ENCODE data around the gene AKT2.
"Not testable (repeated sequence)": the region's sequence is repeated elsewhere in the genome, so short reads cannot be mapped to it uniquely, and the experiment has no call there.

Gene AKT2

DNA sequence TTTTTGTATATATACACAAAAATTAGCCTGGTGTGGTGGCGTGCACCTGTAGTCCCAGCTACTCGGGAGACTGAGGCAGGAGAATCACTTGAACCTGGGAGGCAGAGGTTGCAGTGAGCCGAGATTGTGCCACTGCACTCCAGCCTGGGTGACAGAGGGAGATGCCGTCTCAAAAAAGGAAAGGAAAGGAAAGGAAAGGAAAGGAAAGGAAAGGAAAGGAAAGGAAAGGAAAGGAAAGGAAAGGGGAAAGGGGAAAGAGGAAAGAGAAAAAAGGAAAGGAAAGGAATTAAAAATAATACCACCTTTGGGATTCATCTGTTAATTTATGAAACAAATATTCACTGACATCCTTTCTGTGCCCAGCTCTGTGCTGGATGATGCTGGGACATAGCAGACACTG is 66.1 kb downstream of the AKT2 start:
- not testable (repeated sequence) for DNase-seq (ENCODE audit: low read depth in 2 of 2)

DNA sequence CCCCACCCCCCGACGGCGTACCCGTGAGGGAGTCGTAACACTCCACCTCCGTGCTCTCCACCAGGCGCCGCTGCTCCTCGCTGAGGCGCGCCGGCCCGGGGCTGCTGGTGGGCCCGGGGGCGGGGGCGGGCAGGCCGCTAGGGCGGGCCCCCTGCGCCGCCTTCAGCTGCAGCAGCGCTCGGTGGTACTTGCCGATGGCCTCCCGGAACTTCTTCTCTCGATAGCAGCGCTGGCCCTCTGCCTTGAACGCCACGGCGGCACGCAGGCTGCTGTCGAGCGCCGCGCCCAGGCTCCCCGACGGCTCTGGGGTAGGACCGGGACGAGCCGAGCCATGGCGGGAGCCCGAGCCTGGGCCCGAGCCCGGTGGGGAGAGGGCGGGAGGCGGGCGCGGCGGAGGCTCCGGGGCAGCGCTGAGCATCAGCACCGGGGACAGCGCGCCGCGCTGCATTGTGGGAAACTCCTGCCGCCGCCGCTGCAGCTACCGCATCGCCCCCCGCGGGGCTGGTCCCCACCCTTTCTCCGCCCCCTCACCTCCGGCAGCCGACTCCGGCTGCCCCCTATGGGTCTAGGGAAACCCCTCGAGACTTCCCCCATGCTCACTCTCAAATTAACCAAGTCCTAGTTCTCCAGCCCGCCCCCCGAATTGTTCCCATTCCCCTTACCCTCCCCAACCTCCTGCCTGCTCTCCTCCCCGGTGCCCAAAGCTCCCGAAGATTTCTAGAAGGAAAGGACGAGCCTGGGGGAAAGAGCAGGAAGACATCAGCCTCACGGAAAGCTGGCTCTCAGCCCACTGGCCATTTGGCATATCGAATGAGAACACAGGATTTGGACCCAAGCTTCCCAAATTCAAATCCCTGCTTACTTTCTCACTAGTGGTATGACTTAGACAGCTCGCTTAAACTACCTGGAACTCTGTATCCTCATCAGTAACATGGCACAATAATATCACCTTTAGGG is 66.9 kb downstream of the AKT2 start, which contains the start of gene TTC9B:
TTC9B (minus strand) TSS at position 451 of the 957 bp plus-strand sequence; CDS start at position 448, 3 bp downstream.
- DNase-seq (ENCODE audit: low read depth in 2 of 2), result peak in 1 of 2 donors; percentile 7

DNA sequence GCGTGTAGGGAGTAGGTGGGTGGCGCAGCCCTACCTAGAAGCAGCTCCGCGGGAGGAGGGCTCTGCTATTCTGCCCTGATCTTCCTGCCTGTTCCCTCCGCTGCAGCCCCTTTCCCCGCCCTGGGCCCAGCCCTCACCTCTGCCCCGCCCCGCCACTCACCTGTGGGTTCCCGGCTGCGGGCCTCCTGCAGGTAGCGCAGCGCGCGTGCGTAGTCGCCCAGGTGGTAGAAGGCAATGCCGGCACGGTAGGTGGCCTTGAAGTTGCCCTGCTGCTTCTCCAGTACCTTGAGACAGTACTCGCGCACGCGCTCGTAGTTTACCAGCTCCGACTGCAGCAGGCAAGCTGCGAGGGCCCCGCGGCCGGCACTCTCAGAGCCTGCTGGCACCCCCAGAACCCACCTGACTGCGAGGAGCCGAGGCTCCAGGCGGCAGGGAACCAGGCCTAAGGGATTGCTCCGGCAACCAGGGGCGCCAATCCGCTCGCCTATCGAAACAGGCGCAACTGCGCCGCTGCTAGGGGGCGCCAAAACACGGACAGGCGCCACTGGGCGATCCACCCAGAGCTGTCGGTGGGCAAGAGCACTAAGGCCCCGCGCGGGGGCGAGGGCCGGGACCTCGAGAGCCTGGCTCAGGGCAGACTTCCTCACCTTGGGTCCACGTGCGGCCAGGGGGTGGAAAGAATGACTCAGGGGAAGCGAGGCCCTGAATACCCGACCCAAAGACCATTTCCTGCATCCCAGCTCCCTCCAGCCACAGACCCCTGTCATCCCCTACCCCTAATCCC is 67.9 kb downstream of the AKT2 start:
- no peak for DNase-seq (ENCODE audit: low read depth in 2 of 2)

DNA sequence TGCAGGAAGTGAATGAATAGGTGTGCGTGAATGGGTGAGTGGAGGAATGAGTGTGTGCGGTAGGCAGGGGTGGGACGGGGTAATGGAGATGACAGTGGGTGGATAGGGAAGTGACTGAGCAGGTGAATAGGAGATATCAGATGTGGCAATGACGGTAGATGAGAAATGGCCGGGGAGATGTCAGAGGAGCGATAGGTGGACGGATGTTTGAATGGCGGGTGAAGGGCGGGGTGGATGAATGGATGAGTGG is 68.4 kb downstream of the AKT2 start:
- no peak for DNase-seq (ENCODE audit: low read depth in 2 of 2)

DNA sequence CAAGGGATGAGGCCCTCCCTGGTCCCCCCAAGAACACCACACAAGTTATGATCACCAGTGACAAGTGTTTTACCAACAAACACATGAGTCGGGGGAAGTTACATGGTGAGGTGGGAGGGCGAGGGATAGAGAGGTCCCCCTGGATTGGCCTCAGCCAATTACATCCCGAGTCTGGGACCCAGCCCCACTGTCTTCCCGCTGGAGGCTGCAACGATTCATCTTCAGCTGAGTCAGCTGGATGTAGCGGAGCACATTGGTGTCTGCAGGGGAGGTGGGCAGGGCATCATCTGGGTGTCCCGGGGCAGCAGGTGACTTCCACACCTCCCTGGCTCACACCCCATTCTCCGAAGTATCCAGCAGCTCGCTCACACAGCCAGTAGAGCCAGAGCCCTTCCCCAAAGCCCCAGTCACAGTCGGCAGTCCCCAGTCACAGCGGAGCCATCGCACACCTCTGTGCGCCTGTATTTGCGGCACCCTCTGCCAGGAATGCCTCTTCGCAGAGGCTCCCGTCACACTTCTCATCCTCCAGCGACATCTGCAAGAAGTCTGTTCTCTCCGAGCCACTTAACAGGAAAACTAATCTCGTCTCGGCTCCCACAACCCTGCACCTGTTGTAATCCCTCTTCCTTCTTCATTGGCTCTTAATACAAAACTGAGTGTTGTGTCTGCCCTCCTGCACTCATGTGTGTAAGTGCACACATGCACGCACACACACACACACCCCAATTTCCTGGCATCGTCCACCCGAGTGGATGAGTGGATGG is 69.0 kb downstream of the AKT2 start:
- DNase-seq (ENCODE audit: low read depth in 2 of 2), result no peak

DNA sequence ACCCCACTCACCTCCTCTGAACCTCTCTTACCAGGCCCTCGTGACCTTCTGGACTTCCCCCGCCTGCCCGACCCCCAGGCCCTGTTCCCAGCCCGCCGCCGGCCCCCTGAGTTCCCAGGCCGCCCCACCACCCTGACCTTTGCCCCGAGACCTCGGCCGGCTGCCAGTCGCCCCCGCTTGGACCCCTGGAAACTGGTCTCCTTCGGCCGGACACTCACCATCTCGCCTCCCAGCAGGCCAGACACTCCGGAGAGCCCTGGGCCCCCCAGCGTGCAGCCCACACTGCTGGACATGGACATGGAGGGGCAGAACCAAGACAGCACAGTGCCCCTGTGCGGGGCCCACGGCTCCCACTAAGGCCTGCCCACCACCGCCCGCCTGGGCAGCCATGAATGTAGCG is 70.2 kb downstream of the AKT2 start:
- no peak for DNase-seq (ENCODE audit: low read depth in 2 of 2)

DNA sequence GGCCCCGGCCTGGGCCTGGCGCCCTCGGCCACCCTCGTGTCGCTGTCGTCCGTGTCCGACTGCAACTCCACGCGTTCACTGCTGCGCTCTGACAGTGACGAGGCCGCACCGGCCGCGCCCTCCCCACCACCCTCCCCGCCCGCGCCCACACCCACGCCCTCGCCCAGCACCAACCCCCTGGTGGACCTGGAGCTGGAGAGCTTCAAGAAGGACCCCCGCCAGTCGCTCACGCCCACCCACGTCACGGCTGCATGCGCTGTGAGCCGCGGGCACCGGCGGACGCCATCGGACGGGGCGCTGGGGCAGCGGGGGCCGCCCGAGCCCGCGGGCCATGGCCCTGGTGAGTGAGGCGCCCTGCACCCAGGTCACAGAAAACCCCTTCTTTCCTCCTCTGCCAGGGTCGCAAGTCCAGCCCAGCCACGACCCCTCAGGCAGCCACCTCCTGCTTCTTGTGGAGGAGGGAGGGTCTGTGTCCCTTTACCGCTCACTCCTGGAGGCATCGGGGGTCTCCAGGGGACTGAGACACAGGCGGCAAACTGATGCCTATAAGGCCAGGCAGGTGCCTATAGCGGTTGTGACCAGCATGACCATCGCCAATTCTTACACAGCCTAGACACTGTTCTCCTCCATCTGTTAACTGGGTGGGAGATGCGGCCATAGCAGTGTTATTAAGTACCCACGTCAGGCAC is 71.1 kb downstream of the AKT2 start:
- DNase-seq (ENCODE audit: low read depth in 2 of 2), result no peak

DNA sequence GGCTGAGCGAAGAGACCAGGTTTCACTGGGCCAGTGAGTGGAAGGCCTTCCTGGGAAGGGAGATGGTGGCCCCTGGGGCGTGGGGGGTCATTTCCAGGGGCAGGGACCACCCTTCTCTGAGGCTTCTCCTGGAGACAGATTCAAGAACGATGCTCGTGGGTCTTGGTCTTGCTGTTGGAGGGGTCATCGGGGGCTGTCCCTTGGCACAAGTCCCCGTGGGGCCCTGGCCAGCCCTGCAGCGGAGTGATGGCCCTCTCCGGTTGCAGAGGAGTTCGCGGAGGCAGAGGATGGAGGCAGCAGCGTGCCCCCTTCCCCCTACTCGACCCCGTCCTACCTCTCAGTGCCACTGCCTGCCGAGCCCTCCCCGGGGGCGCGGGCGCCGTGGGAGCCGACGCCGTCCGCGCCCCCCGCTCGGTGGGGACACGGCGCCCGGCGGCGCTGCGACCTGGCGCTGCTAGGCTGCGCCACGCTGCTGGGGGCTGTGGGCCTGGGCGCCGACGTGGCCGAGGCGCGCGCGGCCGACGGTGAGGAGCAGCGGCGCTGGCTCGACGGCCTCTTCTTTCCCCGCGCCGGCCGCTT is 71.8 kb downstream of the AKT2 start:
- no peak for DNase-seq (ENCODE audit: low read depth in 2 of 2)

DNA sequence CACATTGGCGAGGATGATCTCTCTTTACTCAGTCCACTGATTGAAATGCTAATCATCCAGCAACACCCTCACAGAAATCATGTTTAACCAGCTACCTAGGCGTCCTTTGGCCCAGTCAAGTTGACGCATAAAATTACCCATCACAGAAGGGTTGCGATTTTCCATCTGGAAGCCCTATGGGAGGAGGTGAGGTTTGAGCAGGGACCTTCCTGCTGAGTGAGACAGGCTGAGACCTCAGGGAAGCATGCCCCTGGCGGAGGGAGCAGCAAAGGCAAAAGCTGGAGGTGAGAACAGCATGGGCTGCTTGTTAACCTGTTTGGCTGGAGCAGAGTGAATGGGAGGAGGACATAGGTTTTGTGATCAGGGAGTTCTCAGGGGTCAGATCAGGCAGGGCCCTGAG is 74.3 kb downstream of the AKT2 start:
- DNase-seq (ENCODE audit: low read depth in 2 of 2), result no peak

DNA sequence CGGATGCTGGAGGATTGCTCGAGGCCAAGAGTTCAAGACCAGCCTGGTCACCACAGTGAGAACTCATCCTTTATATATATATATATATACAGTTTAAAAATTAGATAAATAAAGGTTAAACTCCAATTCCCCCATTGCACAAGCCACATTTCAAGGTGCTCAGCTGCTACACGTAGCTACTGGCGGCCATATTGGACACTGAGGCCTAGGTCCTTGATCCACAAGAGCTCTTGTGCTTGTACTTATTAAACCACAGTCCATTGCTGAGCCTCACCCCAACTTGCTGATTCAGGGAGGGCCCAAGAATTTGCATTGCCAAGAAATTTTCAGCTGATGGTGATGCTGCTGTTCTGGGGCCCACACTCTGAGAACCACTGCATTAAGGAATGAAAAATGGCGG is 76.5 kb downstream of the AKT2 start:
- no peak for DNase-seq (ENCODE audit: low read depth in 2 of 2)

DNA sequence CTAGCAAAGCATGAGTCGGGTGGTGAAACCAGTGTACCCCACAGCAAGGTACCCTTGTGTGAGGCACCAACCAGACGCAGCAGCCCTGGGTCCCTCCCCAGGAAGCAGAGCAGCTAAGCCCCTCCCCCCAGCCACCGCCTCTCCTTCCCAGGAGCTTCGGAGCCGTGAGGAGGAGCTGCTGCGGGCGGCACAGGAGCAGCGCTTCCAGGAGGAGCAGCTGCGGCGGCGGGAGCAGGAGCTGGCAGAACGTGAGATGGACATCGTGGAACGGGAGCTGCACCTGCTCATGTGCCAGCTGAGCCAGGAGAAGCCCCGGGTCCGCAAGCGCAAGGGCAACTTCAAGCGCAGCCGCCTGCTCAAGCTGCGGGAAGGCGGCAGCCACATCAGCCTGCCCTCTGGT is 79.4 kb downstream of the AKT2 start:
- no peak for DNase-seq (ENCODE audit: low read depth in 2 of 2)

DNA sequence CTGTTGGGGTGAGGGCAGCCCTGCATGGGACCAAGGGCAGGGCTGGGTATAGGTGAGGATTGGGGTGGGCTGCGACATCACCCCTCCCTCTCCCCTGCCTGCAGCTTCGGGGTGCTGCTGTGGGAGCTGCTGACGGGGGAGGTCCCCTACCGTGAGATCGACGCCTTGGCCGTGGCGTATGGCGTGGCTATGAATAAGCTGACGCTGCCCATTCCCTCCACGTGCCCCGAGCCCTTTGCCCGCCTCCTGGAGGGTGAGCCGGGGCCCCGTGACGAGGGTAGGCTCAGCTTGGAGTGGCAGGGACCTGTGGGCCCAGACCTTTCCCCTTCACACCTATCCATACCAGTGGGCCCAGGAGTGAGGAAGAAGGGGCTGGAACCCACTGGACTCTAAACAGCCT is 80.8 kb downstream of the AKT2 start:
- no peak for DNase-seq (ENCODE audit: low read depth in 2 of 2)

DNA sequence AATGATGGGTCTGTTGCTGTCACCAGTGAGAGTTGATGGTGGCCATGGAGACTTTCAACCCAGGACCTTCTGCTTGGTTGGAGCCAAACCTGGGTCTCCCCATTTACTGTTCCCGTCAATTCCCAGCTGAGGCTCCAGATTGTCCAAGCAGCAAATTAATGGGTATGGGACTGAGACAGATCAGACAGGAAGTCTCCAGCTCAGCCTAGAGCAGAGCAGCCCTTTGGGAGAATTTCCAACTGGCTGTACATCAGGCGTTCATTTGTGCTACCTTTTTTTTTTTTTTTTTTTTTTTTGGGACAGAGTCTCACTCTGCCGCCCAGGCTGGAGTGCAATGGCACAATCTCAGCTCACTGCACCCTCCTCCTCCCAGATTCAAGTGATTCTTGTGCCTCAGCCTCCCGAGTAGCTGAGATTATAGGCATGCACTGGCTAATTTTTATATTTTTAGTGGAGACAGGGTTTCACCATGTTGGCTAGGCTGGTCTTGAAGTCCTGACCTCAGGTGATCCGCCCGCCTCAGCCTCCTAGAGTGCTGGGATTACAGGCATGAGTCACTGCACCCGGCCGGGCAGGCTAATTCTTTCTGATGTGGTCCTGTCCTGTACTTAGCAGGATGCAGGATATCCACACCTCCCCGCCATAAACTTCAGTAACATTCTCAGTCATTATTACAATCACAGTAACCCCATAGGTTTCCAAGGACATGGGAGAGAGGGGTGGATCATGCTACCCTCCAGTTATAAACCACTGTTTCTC is 84.6 kb downstream of the AKT2 start:
- DNase-seq (ENCODE audit: low read depth in 2 of 2), result no peak

DNA sequence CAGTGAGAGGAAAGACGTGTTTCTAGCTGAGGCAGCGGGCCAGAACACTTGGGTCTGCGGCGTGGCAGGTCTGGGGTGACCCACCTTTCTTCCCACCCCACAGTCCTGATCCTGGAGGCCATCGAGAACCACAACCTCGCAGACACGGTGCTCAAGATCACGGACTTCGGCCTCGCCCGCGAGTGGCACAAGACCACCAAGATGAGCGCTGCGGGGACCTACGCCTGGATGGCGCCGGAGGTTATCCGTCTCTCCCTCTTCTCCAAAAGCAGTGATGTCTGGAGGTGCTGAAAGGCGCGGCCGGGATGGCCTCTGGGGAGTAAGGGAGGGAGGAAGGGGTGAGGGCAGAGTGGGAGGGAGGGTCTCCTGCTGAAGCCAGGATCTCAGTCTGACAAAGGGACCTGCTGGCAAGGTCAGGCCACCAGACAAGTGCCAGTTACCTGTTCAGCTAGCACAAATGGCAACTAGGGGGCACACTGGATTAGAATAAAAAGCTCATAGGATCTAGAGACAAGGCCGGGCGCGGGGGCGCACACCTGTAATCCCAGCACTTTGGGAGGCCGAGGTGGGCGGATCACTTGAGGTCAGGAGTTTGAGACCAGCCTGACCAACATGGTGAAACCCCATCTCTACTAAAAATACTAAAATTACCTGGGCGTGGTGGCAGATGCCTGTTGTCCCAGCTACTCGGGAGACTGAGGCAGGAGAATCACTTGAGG is 86.7 kb downstream of the AKT2 start:
- no peak for DNase-seq (ENCODE audit: low read depth in 2 of 2)

DNA sequence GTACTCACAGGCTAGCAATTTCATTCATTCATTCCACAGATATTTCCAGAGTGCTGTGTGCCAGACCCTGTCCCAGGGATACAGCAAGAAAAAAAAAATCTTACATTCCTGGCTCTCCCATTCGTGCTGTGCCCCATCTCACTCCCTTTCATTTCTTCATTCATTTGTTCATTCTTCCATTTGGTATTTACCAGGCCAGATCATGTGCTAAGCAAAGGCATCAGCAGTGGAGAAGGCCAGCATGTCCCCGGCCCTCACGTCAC is 91.6 kb downstream of the AKT2 start:
- no peak for DNase-seq (ENCODE audit: low read depth in 2 of 2)

DNA sequence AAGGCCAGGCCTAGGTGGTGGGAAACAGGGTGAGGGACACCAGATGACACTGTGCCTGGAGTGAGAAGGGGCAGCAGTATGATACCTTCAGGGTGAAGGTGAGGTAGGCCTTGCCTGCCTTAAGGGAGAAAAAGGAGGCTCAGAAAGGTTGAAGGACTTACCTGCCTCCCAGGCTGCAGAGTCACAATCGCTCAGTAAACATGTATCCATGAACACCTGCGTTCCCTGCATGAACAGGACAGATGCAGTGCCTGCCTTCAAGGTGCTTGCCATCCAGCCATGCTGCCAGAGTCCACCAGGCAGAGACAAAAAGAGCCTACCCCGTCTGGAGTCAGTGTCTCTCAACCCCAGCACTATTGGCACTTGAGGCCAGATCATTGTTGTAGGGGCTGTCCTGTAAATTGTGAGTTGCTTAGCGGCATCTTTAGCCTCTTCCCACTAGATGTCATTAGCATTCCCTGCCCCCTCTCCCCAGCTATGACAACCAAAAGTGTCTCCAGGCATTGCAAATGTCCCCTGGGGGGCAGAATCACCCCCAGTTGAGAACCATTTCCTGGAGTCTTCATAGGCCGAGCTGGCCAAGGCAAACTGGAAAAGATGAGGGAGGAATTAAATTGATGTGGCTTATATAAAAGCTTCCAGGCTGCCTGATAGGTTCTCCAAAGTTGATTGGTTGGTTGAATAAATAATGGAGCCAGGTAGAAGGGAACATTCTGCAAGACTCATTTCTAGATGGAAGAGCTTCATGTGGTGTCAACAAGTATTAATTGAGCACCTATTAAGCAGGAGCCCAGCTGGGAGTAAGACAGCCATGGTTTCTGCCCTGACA is 92.2 kb downstream of the AKT2 start:
- DNase-seq (ENCODE audit: low read depth in 2 of 2), result no peak

DNA sequence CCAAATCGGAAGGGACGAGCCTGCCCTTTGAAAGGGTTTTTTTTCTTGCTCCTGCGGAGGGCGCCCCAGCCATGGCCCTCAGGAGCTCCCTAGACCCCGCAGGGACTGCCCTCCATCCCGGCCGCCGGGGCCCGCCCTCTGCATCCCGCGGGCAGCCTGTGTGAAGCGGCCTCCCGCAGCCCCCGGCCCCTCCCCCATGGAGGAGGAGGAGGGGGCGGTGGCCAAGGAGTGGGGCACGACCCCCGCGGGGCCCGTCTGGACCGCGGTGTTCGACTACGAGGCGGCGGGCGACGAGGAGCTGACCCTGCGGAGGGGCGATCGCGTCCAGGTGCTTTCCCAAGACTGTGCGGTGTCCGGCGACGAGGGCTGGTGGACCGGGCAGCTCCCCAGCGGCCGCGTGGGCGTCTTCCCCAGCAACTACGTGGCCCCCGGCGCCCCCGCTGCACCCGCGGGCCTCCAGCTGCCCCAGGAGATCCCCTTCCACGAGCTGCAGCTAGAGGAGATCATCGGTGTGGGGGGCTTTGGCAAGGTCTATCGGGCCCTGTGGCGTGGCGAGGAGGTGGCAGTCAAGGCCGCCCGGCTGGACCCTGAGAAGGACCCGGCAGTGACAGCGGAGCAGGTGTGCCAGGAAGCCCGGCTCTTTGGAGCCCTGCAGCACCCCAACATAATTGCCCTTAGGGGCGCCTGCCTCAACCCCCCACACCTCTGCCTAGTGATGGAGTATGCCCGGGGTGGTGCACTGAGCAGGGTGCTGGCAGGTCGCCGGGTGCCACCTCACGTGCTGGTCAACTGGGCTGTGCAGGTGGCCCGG is 93.1 kb downstream of the AKT2 start:
- DNase-seq (ENCODE audit: low read depth in 2 of 2), result no peak

All from activated CD8-positive, alpha-beta memory T cell treated with anti-CD3 and anti-CD28 coated beads for 4 hours (primary cell).